NCI-H345 treated with DMSO at 0.1 percent for 48 hours (cell line): ENCODE results near the gene TNC.

Experiments
- DNase-seq: peaks from one replicate; lab custom pipeline; 2025; ENCODE audit not compliant: unreplicated experiment; lab: John Stamatoyannopoulos, UW

Gene TNC

DNA sequence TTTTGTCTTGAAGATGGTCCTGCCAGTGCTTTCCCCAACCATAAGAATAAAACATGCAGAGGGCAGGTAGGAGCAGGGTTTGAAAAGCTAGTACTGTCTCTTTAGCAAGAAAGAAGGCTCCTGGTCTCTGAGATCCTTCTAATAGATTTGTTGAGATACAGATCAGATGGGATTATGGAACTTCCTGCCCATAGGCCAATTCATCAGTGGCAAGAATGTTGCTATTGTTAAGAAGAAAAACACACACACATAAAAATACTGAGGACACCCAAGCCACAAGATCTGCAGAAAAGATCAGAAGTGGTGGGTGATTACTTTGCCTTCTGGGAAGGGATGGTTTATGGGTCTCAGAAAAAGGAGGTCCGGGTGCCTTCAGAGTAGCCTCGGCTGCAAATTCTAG lies 59.8 kb downstream of the TNC start:
- DNase-seq: no peak

DNA sequence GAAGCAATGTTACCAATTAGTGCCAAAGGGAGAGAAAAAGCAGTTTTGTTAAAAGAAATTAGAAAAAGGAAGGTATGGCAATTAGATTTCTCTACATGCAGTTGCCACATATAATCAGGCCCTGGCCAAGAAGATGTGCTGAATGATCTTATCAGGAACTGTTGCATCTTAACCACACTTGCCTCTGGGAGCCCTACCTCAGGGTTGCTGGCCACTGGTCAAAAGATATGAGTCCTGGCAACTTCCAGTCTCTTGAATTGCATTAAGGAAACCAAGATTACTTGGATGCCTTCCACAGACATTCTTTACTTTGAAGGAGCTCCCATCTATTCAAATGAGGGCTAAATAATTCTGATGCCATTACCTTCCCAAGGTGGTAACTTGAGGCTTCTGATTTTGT lies 60.4 kb downstream of the TNC start:
- DNase-seq: no peak

GRCh38 chr9:115050002-115050490 lies 67.9 kb downstream of the TNC start:
- DNase-seq: no peak

GRCh38 chr9:115046824-115047223 lies 71.1 kb downstream of the TNC start:
- no peak for DNase-seq

GRCh38 chr9:115046199-115046598 lies 71.8 kb downstream of the TNC start:
- DNase-seq: no peak

- no peak for DNase-seq
Observed at GRCh38 chr9:115043632-115044031, 74.3 kb downstream of the TNC start.

DNA sequence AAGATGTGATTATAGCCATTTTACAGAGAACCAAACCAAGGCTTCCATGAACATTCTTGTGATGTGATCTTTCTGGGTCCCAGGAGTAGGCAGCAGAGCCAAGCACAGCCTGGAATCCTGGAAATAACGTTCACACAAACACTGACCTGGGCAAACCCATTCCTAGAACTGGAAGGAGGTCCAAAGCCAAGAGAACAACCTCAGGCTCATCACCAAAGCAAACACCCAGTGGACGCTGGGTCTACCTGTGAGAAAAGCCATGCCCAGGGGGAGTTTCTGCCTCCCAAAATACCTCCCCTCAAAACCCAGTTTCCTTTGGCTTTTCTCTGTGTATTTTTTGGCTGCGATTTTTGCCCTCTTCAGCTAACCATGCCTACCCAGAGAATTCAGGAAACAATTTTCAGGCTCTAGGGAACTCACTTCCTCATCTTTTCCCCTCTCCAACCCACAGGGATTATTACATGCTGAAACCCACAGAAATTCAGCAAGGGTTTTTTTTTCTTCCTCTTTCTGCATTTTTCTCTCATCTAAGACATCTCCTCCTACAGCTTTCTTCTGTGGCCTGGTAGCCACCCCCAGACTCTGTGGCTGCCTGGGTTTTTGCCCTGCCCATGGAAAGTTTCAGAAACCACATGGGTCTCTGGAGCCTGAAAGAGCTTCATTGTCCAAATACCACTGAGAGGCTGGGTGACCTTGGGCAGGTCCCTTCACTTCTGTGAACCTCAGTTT lies 75.0 kb downstream of the TNC start:
- no peak for DNase-seq

DNA sequence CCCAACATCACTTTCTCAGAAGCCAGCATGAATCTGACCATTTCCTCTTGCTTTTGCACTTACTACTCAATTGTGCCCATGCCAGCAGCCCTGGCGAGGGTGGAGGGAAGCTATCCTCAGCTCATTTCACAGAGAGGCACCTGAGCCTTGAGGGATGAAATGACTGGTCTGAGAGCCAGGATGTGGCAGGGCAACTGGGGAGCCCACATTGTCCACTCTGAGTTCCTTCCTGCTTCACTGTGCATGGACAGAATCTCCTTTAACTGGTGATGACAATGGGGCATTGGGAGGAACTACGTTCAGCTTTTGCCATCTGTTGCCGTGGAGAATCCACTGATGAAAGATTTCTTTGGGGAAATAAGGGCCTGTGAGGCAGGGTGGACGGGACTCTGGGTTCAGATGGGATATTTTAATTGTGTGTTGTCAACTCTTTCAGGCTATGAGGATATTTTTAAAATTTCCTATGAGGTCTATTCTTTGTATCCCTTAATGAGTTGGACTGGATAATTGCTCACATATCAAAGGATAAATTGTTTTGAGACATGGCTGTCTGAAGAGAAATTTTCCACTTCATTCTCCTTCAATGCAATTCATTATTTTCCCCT lies 78.3 kb downstream of the TNC start:
- no peak for DNase-seq

- DNase-seq: no peak
Observed at GRCh38 chr9:115038178-115038577, 79.8 kb downstream of the TNC start.

DNA sequence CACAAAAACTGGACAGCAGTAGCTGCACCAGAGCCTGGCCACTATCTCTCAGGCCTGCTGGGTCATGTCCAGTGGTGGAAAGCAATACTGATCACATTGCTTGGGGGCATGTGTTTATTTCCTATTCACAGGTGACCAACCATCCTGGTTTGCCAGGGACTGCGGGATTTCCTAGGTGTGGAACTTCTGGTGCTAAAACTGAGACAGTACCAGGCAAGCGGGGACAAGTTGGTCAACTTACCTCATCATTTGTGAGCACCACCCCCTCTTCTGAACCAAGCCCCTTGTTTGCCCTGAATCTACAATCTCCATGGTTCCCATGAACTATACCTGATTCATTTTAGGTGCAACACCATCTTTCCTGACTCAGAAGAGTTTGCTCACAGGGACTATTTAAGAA lies 81.3 kb downstream of the TNC start:
- no peak for DNase-seq

DNA sequence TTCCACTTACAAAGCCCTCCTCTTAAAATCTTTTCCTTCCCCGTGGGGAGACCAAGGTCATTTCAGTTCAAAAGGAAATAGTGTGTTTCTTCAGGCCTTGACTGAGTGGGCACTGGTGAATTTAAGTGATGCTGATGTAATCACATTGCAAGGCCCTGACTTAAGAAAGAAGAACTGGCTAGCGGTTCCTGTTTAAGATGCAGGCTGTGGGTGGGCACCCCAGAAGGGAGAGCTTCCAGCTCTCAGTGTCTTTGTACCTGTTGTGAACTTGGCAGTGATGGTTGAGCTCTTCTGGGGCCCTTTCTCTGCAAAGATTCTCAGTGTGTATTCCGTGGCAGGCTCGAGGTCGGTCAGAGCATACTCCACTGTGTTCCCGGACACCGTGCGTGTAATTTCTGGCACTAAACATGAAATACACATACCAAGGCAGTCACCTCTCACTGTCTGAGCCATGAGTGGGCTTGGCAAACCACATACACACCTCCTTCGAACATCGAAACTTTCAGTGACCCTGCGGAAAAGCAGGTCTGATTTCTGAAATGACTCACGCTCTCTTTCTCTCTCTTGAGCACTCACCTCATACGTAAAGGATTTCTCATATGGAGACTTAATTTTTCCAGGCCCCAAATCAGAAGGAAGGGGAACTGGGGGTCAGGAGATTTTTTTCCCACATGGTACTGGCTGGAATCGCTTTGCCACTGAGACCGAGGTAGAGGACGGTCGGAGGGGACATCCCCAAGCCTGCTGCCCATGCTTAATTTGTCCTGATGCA lies 81.9 kb downstream of the TNC start:
- DNase-seq: no peak

- DNase-seq: no peak
Observed at GRCh38 chr9:115034801-115035200, 83.2 kb downstream of the TNC start.

GRCh38 chr9:115033800-115034199 lies 84.2 kb downstream of the TNC start:
- DNase-seq: no peak

DNA sequence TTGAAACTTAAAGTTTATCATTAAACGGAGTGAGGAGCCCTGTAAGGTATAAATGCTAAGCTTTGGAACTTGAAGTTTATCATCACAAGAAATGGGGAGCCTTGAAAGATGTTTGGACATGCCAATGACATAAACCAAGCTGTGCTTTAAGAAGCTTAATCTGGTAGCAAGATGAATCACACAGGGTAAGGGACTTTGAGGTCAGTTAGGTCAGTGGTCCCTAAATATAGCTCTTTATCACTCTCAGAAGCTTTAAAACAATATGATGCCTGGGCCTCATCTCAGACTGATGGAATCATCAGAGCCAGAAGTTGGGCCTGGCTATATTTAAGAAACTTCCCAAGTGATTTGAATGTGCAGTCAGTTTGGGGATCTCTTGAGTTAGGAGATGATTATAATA lies 85.7 kb downstream of the TNC start:
- no peak for DNase-seq

GRCh38 chr9:115030006-115030405 lies 88.0 kb downstream of the TNC start:
- no peak for DNase-seq

- DNase-seq: no peak
Observed at GRCh38 chr9:115025721-115026120, 92.2 kb downstream of the TNC start.

DNA sequence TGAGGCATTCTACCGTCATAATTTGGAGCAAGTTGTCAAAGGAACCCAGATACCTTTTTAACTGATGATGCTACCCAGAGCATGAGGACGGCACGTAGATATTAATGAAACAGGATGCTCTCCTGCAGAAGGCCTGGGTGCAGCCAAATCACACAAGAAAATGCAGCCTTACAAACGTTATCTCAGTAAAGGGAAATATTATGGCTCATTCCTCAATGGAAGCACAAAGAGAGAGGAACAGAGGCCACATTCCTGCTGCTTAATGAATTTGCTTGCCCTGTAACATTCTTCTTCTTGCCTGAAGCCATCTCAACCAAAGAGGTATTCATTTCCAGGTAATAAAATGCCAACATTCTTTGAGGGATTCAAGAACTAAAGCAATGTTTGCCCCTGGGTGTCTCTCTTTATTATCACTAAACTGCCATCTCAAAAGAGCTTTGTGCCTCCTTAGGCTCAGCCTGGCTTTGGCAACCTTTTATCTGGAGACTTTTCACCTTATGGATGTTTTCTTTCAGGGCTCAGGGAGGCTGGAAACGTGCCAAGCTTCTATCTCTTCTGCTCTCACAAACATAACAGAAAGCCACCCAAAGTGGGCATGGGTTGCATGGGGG lies 92.9 kb downstream of the TNC start:
- DNase-seq: no peak

DNA sequence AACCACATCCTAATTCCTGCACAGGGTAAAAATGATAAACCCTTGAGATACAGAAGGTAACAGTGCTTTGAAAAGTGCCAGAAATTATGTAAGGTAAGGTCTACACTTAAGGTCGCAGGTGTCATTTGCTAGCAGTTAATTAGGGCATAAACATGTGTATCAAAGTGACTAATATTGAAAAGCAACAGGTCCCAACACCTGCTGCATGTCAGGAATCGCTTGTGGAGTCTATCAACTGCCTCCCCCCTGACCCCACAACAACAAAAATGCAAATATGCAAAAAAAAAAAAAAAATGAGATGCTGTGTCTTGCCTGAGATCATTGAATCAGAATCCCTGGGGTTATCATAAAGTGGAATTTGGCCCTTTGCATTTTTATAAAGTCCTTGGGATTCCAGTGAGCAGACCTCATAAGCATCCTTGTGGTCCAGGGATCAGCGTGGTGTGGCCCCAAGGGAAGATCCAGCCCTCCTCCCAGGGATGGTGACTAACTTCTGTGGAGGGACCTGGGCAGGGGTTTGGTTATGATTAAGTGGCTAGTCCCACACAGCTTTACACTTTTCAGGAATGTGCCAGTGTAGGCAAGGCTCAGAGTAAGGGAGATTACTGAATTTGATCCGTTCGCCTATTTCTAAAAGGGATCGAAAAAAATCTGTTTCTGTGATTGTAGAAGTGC lies 95.1 kb downstream of the TNC start:
- DNase-seq: no peak

DNA sequence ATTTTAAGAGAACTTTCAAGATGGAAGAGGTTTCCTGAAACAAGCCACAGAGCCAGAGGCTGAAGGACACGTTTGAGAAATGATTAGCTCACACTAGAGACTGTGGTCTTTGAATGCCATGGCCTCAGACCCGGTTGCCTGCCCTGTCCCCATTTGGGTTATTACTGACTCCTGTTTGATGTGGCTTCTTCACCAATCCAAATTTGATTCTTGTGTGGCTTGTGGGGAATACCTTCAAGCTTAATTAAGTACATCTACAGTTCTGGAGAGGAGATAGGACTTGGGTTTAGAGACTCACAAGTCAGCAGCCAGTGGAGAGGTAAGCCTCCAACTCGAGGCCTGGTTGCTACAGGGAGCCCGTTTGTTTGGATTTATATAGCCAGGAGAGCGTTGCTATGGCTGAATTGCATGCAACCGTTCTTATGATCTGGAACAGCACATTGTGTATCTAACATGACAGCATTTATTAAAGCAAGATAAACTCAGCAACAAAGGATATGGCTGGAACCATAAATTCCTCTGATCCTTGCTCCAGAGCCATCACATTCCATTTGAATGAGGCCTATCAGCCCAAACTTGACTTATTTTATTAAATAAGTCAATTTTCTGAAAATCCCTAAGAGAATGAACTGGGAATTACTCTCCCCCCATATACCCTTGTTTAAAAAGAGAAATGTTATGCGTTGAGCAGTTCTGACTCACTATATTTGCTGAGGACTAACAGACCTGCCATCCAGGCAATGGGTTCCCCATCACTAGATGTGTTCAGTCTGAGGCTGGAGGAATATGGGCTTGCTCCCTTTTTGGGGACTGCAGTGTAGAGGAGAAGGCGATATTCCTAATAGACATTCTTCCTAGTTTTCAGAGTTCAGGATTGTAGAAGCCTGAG lies 99.2 kb downstream of the TNC start:
- DNase-seq: no peak

DNA sequence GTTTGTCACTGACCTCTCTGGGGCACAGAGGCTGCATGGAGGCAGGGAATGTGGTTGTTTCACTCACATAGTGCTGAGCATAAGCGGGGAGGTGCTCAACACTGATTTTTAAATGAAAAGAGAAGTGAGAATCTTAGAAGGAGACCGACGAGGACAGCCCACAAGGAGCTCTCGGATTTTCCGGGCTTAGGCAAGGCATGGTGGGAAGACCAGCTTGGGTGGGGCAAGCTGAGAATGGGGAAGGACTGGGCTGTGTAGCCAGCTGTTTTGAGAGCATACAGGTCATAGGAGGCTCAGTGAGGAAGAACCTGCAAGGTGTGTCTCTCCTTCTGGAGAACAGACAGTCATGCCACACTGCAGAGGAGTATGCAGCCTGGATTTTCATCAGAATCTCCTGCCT lies 101.6 kb downstream of the TNC start:
- DNase-seq: no peak
